Activated CD8-positive, alpha-beta memory T cell treated with anti-CD3 and anti-CD28 coated beads for 1 hour (primary cell): Measurements from ENCODE around the gene TCEA3.

ENCODE experiments used
- DNase-seq, 2 donors: peaks; one replicate each; pipeline ENCODE4 v3.0.0-alpha.2; 2020; ENCODE audit warnings: low read depth in 1 of 2; ENCODE audit errors: extremely low read depth in 1 of 2

Gene TCEA3

DNA sequence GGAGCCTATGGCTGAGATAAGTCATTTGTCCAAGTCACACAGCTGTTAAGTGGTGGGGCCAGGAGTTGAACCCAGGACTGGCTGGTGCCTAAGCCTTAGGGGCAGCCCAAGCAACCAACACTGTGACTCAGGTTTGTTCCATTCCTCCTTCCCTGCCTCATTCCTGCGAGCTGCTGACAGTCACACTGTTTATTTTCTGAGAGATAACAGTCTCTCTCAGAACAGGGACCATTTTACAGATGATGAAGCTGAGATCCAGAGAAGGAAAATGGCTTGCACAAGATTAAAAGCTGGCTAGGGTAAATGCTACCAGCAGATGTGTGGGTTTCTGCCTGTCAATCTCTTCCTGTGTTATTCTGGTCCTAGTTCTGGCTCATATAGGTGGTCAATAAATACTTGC is 24.3 kb upstream of the TCEA3 start:
- DNase-seq = no peak

DNA sequence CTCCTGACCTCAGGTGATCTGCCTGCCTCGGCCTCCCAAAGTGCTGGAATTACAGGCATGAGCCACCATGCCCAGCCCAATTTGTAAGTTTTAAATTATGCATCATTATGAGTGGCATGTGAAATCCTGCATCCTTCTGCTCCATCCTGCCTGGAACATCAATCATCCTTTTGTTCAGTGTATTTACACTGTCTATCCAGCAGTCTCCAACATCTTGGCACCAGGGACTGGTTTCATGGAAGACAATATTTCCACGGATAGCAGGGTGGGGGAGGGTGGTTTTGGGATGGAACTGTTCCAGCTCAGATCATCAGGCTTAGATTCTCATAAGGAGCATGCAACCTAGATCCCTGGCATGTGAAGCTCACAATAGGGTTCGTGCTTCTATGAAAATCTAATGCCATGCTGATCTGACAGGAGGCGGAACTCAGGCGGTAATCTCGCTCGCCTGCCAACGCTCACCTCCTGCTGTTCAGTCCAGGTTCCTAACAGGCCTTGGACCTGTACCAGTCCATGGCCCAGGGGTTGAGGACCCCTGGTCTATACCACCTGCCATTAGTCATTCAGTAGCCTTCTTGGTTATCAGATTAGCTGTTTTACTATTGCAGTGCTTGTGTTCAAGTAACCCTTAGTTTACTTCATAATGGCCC is 22.2 kb upstream of the TCEA3 start:
- no peak for DNase-seq

DNA sequence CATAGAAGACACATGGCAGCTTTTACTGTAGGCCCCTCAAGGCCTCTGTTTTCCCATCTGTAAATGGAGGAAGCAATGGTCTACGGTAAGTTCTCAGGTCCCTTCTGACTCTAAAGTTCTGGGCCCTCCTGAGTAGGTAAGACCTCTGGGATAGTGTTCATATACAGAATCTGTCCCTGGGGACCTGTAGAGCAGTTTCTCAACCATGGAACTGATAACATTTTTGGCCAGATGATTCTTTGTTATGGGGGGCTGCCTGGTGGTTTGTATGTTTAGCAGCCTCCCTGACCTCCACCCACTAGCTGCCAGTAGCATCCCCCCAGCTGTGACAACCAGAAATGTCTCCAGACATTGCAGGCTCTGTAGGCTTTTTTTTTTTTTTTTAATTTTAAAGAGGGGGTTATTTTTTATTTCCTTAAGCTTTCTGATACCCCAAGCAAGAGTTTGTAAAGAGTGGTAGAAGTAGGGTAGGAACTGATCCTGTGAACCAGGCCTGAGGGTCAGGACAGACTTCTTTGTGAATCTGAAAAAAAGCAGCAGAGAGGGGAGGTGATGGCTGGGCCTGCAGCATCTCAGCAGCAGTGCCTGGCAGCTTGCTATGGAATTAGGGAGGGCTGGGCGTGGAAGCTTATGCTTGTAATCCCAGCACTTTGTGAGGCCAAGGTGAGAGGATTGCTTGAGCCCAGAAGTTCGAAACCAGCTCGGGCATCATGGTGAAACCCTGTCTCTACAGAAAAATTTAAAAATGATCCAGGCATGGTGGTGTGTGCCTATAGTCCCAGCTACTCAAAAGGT is 20.2 kb upstream of the TCEA3 start:
- DNase-seq = no peak

DNA sequence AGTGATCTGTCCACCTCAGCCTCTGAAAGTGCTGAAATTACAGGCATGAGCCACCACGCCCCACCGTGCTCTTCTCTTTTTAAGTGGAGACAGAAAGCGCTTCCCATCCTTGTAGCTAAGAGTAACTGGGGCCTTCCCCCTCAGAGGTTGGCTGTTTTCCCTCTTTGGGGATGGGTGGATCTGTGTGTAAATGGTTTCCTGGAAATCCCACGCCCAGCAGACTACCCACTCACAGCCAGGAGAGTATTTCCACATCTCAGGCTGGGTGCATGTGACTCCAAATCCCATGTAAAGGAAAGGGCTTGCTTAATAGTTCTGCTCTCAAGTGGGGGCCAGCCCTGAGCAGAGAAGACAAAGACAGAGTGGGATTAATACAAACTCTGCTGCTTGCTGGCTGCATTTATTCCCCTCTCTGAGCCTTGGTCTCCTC is 19.6 kb upstream of the TCEA3 start:
- DNase-seq = no peak

DNA sequence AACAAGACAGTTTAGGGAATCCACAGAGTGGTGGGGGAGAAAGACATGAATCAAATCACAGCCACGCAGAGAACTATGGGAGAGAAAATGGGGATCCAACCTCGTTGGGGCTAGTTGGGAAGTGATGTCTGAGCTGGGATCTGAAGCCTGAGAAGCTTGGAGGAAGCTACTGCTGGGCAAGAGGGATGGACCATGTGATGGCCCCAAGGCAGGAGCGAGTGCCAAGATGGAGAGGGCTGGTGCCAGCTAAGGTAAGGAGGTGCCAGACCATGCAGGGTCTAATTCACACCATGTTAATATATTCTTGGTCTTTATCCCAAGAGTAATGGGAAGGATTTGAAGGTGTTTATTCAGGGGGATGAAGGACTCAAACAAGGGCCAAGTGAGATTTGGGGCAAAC is 18.2 kb upstream of the TCEA3 start:
- DNase-seq = no peak

DNA sequence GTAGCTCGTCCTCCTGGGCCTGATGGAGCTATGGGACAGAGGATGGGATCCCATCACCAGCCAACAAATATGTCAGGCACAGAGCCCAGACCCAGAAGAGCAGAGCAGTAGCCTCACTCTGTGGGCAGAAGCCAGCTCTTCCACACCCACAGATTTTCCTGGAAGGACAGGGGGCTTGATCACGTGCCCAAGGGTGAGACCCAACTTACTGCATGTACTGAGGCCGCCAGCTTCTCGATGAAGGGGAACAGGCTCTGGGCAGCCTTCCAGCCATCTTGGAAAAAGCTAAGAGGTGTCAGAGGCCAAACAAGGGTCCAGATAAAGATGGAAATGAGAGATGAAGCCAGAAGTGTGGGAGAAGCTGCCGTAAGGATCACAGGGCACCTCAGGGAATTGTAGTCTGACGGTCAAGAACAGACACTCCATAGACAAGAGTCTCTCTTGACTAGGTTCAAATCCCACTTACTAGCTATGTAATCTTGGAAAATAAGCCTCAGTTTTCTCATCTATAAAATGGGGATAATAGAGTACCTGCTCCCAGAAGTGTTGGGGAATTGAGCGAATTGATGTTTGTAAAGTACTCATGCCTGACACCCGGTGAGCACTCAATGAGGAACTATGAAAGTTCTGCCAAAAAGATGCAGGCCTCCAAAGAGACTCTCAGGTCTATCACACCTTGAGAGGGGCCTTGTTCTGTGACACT is 17.0 kb upstream of the TCEA3 start:
- DNase-seq = no peak

DNA sequence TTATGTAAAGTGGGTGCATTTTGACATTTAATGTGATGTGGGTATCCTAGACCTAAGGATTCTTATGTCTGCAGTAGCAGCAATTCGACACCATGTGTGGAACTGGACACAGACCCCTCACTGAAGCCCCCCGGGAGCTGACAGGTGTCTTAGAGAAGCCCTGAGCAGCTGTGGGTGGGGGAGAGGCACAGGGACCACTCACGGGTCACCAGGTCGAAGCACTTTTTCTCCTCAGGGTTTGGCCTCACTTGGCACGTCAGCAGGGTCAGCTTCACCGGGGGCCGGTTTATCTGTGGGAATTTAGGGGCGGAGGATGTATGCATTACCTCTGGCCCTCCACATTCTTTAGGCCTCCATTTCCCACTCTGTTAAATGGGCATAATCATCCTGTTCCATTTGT is 14.0 kb upstream of the TCEA3 start:
- no peak for DNase-seq

DNA sequence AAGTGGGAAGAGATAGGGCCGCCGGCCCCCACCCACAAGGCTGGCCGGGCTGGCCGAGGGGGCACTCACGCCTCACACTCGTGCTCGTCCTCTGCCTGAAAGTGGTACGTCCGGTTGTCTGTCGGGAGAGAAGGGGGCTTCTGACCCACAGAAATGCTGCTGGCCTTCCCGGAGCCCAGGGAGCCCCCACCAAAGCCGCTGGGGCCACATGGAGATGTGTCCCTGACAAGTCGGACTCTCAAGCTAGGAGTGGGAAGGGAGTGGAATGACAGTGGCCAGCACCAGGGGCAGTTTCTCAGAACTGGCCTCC is 12.8 kb upstream of the TCEA3 start:
- no peak for DNase-seq

DNA sequence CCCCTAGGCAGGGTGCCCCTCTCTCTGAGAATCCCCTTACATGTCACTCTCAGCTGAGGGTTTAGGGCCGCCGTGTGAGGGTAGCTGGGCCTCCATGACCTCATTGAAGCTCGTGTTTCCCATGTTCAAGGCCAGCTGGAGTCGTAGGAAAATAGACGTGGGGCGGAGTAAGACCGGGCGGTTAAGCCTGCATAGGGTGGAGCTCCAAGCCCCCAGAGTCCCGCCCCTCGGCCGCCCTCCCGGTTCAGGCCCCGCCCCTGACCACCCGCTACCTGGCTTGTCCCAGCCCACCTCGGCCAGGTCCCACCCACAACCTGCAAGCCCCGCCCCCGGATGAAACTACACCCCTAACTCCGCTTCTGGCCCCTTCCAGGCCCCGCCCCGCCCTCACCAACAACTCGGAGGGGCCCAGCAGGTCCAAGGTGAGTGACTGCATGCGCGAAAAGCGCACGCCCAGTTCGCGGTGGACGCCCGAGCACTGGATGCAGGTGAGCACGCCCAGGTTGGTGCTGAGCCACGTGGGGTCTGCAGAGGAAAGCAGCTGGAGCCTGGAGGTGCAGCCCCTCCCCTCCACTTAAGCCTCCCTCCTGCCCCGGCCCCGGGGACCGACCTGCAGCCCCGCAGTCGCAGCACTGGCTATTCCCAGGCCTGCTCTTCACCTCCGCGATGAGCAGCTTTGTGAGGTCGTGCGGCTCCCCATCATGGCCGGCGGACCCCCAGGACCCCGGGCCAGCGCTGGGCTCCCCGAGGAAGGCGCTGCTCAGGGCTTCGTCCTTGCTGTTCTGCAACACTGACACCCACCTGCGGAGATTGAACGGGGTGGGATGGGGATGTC is 12.2 kb upstream of the TCEA3 start:
- no peak for DNase-seq

DNA sequence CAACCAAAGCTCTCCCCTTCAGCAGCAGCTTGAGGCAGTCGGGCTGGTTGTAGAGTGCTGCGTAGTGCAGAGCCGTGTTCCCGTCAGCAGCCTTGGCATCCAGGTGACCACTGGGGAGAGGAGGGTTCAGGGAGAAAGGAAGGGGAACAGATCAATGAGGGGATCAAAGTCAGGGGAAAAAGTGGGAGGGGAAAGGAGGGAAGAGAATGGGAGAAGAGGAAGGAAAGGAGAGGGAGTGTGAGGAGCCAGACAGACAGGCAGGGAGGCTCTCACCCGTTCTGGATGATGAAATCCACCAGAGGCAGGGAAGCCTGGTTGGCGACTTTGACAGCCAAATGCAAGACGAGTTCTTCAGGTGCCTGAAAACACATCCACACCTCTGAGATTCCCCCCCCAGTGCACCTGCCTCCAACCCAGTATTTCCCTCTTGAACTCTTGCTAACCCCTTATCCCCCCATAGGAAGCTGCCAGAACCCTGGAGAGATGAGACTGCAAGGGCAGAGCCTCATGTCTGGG is 9.8 kb upstream of the TCEA3 start:
- no peak for DNase-seq

DNA sequence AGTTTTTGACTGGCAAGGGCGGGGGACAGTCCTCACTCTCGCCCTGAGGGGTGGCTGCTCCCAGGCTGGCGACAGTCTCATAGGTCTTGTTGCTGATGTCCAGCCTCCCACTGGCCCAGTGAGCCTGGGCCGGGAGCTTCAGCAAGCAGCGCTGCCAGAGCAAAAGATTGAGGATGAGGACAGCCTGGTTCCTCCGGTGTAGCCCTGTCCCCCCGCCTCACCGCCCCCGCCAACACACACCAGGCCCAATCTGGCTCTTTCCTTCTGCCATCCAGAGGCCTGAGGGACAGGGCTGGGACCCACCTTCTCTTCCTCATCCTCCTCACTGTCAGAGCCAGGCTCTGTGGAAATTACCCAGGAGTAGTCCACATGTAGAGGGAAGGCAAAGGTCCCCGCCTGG is 8.6 kb upstream of the TCEA3 start:
- DNase-seq = no peak

DNA sequence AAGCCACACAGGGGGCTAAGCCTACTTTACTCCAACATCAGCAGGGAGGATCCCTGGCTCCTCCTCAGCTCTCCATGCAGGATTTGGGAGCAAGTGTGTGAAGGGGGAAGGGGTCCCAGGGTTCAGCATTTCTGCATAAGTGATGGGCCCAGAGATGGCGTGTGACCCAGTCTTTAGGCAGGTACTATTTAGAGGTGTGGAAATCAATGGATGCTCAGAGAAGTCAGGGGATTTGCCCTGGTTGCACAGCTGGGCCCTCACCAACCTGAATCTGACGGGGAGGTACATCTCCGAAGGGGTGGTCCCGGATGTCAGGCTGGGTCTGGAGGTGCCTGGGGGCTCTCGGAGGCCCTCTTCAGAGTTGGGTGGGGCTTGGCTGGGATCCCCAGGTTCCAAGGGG is 6.9 kb upstream of the TCEA3 start:
- DNase-seq = no peak

DNA sequence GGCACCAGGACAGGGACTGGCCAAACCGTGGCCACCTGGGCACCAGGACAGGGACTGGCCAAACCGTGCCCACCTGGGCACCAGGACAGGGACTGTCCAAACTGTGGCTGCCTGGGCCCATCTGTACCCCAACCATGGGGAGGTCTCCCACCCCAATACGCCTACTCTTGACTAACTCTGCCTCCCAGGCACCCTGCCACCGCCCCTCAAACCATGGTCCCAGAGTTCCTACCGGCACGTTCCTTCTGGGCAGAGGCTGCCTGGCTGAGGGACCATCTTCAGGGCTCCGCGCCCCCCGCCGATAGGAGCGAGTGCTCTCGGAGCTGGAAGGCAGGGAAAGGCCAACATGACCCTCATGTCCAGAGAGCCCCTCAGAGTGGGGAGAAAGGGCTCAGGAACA is 6.3 kb upstream of the TCEA3 start:
- DNase-seq = no peak

DNA sequence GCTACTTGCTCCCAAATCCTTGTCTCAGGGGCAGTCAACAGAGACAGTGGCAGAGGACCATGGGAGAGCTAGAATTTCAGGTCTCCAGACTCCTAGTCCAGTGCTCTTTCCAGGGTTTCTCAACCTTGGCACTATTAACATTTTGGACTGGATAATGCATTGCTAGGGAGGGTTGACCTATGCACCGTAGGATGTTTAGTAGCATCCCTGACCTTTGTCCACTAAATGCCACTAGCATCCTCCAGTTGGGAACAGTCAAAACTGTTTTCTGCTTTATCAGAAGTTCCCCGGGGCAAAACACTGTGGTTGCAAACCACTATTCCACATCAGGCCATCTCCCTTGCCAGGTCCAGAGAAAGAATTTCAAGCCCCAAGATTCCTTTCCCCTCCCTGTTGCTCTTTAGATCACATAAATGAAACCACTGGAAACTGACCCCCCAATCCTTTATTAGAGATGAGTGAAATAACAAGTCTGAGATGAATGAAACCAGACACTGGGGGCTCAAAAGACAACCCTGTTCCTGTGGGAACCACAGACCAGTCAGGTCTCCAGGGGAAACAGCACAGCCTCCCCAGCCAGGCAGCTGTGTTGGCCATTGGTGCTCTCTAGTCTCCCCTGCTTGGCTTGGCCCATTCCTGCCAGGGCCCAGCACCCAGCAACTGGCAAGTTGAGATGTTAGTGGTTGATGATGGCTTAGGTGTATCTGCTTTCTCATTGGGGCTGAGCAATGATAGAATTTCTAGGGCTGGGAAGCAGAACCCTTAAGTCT is 3.8 kb upstream of the TCEA3 start:
- no peak for DNase-seq

DNA sequence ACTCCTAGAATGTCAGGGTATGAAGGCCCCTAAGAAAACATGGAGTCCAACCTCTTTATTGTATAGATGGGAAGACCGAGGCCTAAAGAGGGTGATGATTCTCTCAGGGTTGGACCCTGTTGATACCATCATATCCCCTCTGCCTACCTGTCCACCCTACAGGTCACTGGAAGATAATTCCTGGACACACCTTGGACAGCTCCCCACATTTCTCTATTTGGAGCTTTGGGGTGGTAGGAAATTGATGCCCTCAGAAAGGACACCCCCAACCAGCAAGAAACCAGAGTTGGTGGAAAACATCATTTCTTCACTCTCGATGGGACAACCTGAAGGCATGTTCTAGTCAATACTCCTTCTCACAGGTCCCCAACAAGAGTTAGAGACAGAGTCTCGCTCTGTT is 3.0 kb upstream of the TCEA3 start:
- DNase-seq = no peak

DNA sequence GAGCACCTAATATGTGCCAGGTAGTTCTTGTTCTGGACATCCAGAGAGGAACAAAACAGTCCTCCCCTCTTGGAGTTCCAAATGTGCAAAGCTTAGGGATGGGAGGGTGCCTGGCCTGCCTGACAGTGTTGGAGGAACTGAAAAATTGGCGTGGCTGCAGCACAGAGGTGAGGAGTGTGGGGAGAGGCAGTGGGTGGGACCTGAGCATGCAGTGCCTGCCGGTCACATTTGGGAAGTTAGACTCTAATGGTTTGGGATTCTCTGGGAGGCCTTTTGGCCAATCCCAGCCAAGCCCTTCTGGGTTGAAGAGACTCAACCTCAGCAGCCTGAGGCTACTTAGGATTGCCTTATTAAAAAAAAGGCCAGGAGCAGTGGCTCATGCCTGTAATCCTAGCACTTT is 2.3 kb upstream of the TCEA3 start:
- DNase-seq = no peak

DNA sequence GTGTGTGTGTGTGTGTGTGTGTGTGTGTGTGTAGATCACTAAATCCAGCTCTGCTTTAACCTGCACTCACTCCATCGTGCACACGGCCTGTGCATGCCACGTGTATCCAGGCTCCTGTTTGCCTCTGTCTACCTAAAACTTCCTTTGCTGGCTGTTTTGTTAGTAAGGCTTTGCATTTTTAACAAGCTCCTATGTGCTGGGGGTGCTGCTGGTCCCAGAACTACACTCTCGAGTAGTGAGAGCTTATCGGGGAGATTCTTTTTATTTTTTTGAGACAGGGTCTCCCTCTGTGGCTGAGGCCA is 596 bp upstream of the TCEA3 start:
- DNase-seq = no peak

DNA sequence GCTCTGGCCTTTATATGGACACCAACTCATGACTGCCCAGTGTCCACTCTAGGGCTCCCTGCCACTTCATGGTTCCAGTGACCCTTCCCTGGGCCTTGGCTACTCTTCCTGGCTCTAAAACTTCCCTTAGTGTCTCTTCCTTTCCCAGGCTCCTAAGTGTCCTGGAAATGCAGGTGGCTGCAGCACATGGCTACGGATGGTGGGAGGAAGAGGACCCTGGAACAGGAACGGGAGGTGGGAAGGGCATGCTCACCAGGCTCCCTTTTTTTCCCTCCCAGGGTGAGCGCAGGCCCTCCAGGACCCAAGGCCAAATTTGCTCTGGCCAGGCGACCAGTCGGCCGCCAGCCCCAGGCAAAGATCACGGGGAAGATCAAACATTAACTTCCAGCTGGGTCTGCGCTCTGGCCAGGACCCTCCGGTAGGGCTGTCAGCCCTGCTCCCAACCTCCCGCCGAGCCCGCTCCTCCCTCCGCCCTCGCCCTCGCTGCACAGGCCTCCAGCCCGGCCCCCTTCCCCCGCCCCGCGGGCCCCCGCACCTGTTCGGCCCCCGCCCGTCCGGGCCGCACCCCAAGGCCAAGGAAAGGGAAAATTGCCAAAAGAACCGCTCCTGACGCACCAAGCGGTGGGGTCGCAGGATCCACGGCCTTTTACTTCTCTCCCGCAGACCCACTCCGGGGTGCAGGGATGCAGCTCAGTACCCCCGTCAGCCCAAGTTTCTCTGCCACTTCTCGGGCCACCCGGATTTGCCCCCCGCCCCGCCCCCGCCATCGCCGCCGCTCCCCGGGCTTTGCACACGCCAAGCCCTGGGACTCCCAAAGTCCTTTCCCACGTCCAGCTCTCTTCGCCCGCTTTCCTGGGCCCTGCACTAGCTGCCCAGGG is 894 bp downstream of the TCEA3 start:
- DNase-seq = no peak

DNA sequence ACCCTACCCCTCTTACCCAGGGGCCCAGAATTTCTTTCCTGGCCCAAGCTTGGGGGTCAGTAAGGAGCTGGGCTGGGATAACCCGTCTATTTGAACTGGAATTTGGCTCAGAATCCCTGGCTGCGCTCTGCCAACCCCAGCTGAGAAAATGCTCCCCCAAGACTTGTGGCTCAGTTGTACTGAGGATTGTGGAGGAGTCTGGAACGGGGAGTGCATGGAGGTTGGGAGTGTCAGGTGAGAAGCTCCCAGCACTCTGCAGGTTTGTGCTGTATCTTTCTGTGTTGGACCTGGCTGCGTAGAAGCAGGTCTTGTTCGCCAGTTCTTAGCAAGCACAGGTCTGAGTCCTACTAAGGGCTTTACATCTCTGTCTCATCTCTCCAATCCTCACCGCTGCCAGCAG is 1.6 kb downstream of the TCEA3 start:
- DNase-seq = no peak
